ENCODE data around the gene TRIM37.
A peak's percentile ranks its signal among the peaks of the same experiment; 100 is the strongest.

Gene TRIM37

GRCh38 chr17:59129814-59130213 is 23.1 kb upstream of the TRIM37 start:
- H3K4me3 Mint-ChIP-seq = no peak overlapping the region
- H3K9me3 Mint-ChIP-seq (ENCODE audit: low read depth) = no peaks in the 10 kb centered on the region
- no peaks in the 10 kb centered on the region for H3K27me3 Mint-ChIP-seq
- H3K4me1 Mint-ChIP-seq (ENCODE audit: low read depth) = no peaks in the 10 kb centered on the region
- peaks cover 3% of the 10 kb centered on the region for H3K36me3 Mint-ChIP-seq
- H3K27ac Mint-ChIP-seq = no peak overlapping the region

- no peak overlapping the region for H3K4me3 Mint-ChIP-seq
- peak overlapping the region; percentile 12 for H3K27ac Mint-ChIP-seq
- H3K27me3 Mint-ChIP-seq = no peaks in the 10 kb centered on the region
- H3K36me3 Mint-ChIP-seq = peaks cover 7% of the 10 kb centered on the region
- H3K9me3 Mint-ChIP-seq (ENCODE audit: low read depth) = no peaks in the 10 kb centered on the region
- H3K4me1 Mint-ChIP-seq (ENCODE audit: low read depth) = no peaks in the 10 kb centered on the region
These were observed 20.2 kb upstream of the TRIM37 start for GRCh38 chr17:59126809-59127417.

GRCh38 chr17:59124665-59125064 is 18.0 kb upstream of the TRIM37 start:
- no peaks in the 10 kb centered on the region for H3K9me3 Mint-ChIP-seq (ENCODE audit: low read depth)
- H3K4me1 Mint-ChIP-seq (ENCODE audit: low read depth) = no peaks in the 10 kb centered on the region
- no peaks in the 10 kb centered on the region for H3K27me3 Mint-ChIP-seq
- H3K4me3 Mint-ChIP-seq = no peak overlapping the region
- H3K27ac Mint-ChIP-seq = no peak overlapping the region
- H3K36me3 Mint-ChIP-seq = peaks cover 7% of the 10 kb centered on the region

GRCh38 chr17:59121901-59122480 is 15.3 kb upstream of the TRIM37 start:
- H3K4me3 Mint-ChIP-seq = no peak overlapping the region
- H3K9me3 Mint-ChIP-seq (ENCODE audit: low read depth) = no peaks in the 10 kb centered on the region
- no peaks in the 10 kb centered on the region for H3K27me3 Mint-ChIP-seq
- H3K4me1 Mint-ChIP-seq (ENCODE audit: low read depth) = no peaks in the 10 kb centered on the region
- no peak overlapping the region for H3K27ac Mint-ChIP-seq
- peaks cover 6% of the 10 kb centered on the region for H3K36me3 Mint-ChIP-seq

- Mint-ChIP-seq H3K36me3 (no peaks in the 10 kb centered on the region), H3K9me3 (ENCODE audit: low read depth) (no peaks in the 10 kb centered on the region), H3K4me3 (no peak overlapping the region), H3K27me3 (no peaks in the 10 kb centered on the region), H3K27ac (no peak overlapping the region), H3K4me1 (ENCODE audit: low read depth) (no peaks in the 10 kb centered on the region)
These were observed 8.8 kb upstream of the TRIM37 start for GRCh38 chr17:59115474-59115873.

GRCh38 chr17:59111539-59111938 is 4.9 kb upstream of the TRIM37 start:
- H3K36me3 Mint-ChIP-seq = no peaks in the 10 kb centered on the region
- H3K27me3 Mint-ChIP-seq = no peaks in the 10 kb centered on the region
- peaks cover 6% of the 10 kb centered on the region for H3K4me1 Mint-ChIP-seq (ENCODE audit: low read depth)
- H3K9me3 Mint-ChIP-seq (ENCODE audit: low read depth) = no peaks in the 10 kb centered on the region
- no peak overlapping the region for H3K4me3 Mint-ChIP-seq
- H3K27ac Mint-ChIP-seq = no peak overlapping the region

GRCh38 chr17:59110973-59111372 is 4.3 kb upstream of the TRIM37 start:
- H3K36me3 Mint-ChIP-seq = no peaks in the 10 kb centered on the region
- H3K4me1 Mint-ChIP-seq (ENCODE audit: low read depth) = peaks cover 7% of the 10 kb centered on the region
- no peak overlapping the region for H3K27ac Mint-ChIP-seq
- no peaks in the 10 kb centered on the region for H3K27me3 Mint-ChIP-seq
- H3K4me3 Mint-ChIP-seq = no peak overlapping the region
- H3K9me3 Mint-ChIP-seq (ENCODE audit: low read depth) = no peaks in the 10 kb centered on the region

- Mint-ChIP-seq H3K36me3 (no peaks in the 10 kb centered on the region), H3K4me1 (ENCODE audit: low read depth) (peaks cover 24% of the 10 kb centered on the region), H3K4me3 (peak overlapping the region; percentile 10), H3K9me3 (ENCODE audit: low read depth) (no peaks in the 10 kb centered on the region), H3K27ac (no peak overlapping the region), H3K27me3 (no peaks in the 10 kb centered on the region)
These were observed 1.9 kb upstream of the TRIM37 start for GRCh38 chr17:59108400-59109102.

GRCh38 chr17:59107306-59107670 is 608 bp upstream of the TRIM37 start:
- peak overlapping the region; percentile 97 for H3K4me3 Mint-ChIP-seq
- no peaks in the 10 kb centered on the region for H3K9me3 Mint-ChIP-seq (ENCODE audit: low read depth)
- H3K36me3 Mint-ChIP-seq = no peaks in the 10 kb centered on the region
- peaks cover 24% of the 10 kb centered on the region for H3K4me1 Mint-ChIP-seq (ENCODE audit: low read depth)
- H3K27ac Mint-ChIP-seq = peak overlapping the region; percentile 86
- no peaks in the 10 kb centered on the region for H3K27me3 Mint-ChIP-seq

- no peaks in the 10 kb centered on the region for H3K9me3 Mint-ChIP-seq (ENCODE audit: low read depth)
- peak overlapping the region; percentile 88 for H3K27ac Mint-ChIP-seq
- H3K4me1 Mint-ChIP-seq (ENCODE audit: low read depth) = peaks cover 30% of the 10 kb centered on the region
- no peaks in the 10 kb centered on the region for H3K27me3 Mint-ChIP-seq
- H3K36me3 Mint-ChIP-seq = no peaks in the 10 kb centered on the region
- H3K4me3 Mint-ChIP-seq = peak overlapping the region; percentile 97
These were observed 723 bp downstream of the TRIM37 start for GRCh38 chr17:59105852-59106462.

- H3K9me3 Mint-ChIP-seq (ENCODE audit: low read depth) = no peaks in the 10 kb centered on the region
- peaks cover 38% of the 10 kb centered on the region for H3K4me1 Mint-ChIP-seq (ENCODE audit: low read depth)
- H3K36me3 Mint-ChIP-seq = peaks cover 11% of the 10 kb centered on the region
- H3K4me3 Mint-ChIP-seq = no peak overlapping the region
- no peaks in the 10 kb centered on the region for H3K27me3 Mint-ChIP-seq
- no peak overlapping the region for H3K27ac Mint-ChIP-seq
These were observed 5.5 kb downstream of the TRIM37 start for GRCh38 chr17:59101178-59101577.

- no peaks in the 10 kb centered on the region for H3K9me3 Mint-ChIP-seq (ENCODE audit: low read depth)
- H3K4me1 Mint-ChIP-seq (ENCODE audit: low read depth) = peaks cover 28% of the 10 kb centered on the region
- no peak overlapping the region for H3K4me3 Mint-ChIP-seq
- H3K27me3 Mint-ChIP-seq = no peaks in the 10 kb centered on the region
- H3K27ac Mint-ChIP-seq = no peak overlapping the region
- H3K36me3 Mint-ChIP-seq = peaks cover 13% of the 10 kb centered on the region
These were observed 8.8 kb downstream of the TRIM37 start for GRCh38 chr17:59097876-59098275.

GRCh38 chr17:59094861-59095530 is 11.7 kb downstream of the TRIM37 start:
- no peaks in the 10 kb centered on the region for H3K27me3 Mint-ChIP-seq
- H3K36me3 Mint-ChIP-seq = peaks cover 8% of the 10 kb centered on the region
- no peak overlapping the region for H3K4me3 Mint-ChIP-seq
- H3K27ac Mint-ChIP-seq = no peak overlapping the region
- H3K9me3 Mint-ChIP-seq (ENCODE audit: low read depth) = no peaks in the 10 kb centered on the region
- peaks cover 18% of the 10 kb centered on the region for H3K4me1 Mint-ChIP-seq (ENCODE audit: low read depth)

GRCh38 chr17:59093702-59094231 is 12.9 kb downstream of the TRIM37 start:
- peaks cover 7% of the 10 kb centered on the region for H3K36me3 Mint-ChIP-seq
- H3K27ac Mint-ChIP-seq = no peak overlapping the region
- no peaks in the 10 kb centered on the region for H3K27me3 Mint-ChIP-seq
- H3K4me1 Mint-ChIP-seq (ENCODE audit: low read depth) = peaks cover 17% of the 10 kb centered on the region
- H3K4me3 Mint-ChIP-seq = no peak overlapping the region
- no peaks in the 10 kb centered on the region for H3K9me3 Mint-ChIP-seq (ENCODE audit: low read depth)

All from activated naive CD8-positive, alpha-beta T cell (primary cell).